Mesothelial cell of epicardium (in vitro differentiated cells): Measurements from ENCODE around the gene NCOR1. TPM values are rescaled to one million over a fixed set of nuclear protein-coding genes. Genes with fewer than 3 reads are reported as not detected.

ENCODE experiments used
- DNase-seq, 2 experiments: peaks; one replicate each; pipeline ENCODE4 v3.0.0; 2021; ENCODE audit warnings: low spot score in 2 of 2; ENCODE audit not compliant: unreplicated experiment in 2 of 2
- H3K27ac Mint-ChIP-seq: 2 replicates; pipeline ENCODE4 v1.8.0; 2021; ENCODE audit warnings: mixed read lengths
- H3K27me3 Mint-ChIP-seq: 2 replicates; pipeline ENCODE4 v1.8.0; 2021; ENCODE audit warnings: low read depth, mixed read lengths
- H3K36me3 Mint-ChIP-seq: 2 replicates; pipeline ENCODE4 v1.8.0; 2021; ENCODE audit warnings: mixed read lengths
- H3K4me1 Mint-ChIP-seq: 2 replicates; pipeline ENCODE4 v1.8.0; 2021; ENCODE audit warnings: mixed read lengths
- H3K4me3 Mint-ChIP-seq: 2 replicates; pipeline ENCODE4 v1.8.0; 2021; ENCODE audit warnings: mild to moderate bottlenecking, moderate library complexity, mixed read lengths
- H3K9me3 Mint-ChIP-seq: 2 replicates; pipeline ENCODE4 v1.8.0; 2021; ENCODE audit warnings: mixed read lengths
- total RNA-seq: library from RNA; stranded (reverse); gene quantifications from 3 replicates; pipeline ENCODE4 v1.2.1, GENCODE V29; 2021
- TF ChIP-seq, protein P1 (sequence below): fragments of 200-600 bp; sonication (generic); IDR thresholded peaks from one replicate; pipeline ENCODE4 v1.5.0; 2021; ENCODE audit warnings: antibody characterized with exemption; ENCODE audit not compliant: unreplicated experiment

Gene NCOR1
- total RNA-seq, 1 donor from 2014 or later = 142 TPM

DNA sequence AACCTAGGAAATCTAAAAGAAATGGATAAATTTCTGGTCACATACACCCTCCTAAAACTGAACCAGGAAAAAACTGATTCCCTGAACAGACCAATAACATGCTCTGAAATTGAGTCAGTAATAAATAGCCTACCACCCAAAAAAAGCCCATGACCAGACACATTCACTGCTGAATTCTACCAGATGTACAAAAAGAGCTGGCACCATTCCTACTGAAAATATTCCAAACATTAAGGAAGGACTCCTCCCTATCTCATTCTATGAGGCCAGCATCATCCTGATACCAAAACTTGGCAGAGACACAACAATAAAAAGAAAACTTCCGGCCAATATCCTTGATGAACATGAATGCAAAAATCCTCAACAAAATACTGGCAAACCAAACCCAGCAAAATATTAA is 162.8 kb downstream of the NCOR1 start:
- Mint-ChIP-seq H3K36me3 (peaks cover 53% of the 10 kb centered on the region), H3K27me3 (no peaks in the 10 kb centered on the region), H3K27ac (no peak overlapping the region), H3K9me3 (peaks cover 34% of the 10 kb centered on the region), H3K4me3 (no peak overlapping the region), H3K4me1 (no peaks in the 10 kb centered on the region)
- TF ChIP-seq, protein P1, sequence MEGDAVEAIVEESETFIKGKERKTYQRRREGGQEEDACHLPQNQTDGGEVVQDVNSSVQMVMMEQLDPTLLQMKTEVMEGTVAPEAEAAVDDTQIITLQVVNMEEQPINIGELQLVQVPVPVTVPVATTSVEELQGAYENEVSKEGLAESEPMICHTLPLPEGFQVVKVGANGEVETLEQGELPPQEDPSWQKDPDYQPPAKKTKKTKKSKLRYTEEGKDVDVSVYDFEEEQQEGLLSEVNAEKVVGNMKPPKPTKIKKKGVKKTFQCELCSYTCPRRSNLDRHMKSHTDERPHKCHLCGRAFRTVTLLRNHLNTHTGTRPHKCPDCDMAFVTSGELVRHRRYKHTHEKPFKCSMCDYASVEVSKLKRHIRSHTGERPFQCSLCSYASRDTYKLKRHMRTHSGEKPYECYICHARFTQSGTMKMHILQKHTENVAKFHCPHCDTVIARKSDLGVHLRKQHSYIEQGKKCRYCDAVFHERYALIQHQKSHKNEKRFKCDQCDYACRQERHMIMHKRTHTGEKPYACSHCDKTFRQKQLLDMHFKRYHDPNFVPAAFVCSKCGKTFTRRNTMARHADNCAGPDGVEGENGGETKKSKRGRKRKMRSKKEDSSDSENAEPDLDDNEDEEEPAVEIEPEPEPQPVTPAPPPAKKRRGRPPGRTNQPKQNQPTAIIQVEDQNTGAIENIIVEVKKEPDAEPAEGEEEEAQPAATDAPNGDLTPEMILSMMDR = no peak
- no peak for DNase-seq

DNA sequence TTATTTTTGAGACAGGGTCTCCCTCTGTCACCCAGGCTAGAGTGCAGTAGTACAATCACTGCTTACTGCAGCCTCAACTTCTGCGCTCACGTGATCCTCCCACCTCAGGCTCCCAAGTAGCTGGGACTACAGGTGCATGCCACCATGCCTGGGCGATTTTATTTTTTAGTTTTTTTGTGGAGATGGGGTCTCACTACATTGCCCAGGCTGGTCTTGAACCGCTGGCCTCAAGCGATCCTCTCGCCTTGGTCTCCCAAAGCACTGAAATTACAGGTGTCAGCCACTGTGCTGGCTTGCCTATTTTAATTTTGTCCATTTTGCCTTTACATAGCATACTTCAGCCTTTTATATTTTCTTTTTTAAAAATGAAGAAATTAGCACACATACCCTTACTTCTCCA is 164.5 kb downstream of the NCOR1 start:
- Mint-ChIP-seq H3K36me3 (peaks cover 55% of the 10 kb centered on the region), H3K27ac (no peak overlapping the region), H3K27me3 (no peaks in the 10 kb centered on the region), H3K4me1 (no peaks in the 10 kb centered on the region), H3K4me3 (no peak overlapping the region), H3K9me3 (peaks cover 34% of the 10 kb centered on the region)
- DNase-seq = no peak
- TF ChIP-seq, protein P1 = no peak

DNA sequence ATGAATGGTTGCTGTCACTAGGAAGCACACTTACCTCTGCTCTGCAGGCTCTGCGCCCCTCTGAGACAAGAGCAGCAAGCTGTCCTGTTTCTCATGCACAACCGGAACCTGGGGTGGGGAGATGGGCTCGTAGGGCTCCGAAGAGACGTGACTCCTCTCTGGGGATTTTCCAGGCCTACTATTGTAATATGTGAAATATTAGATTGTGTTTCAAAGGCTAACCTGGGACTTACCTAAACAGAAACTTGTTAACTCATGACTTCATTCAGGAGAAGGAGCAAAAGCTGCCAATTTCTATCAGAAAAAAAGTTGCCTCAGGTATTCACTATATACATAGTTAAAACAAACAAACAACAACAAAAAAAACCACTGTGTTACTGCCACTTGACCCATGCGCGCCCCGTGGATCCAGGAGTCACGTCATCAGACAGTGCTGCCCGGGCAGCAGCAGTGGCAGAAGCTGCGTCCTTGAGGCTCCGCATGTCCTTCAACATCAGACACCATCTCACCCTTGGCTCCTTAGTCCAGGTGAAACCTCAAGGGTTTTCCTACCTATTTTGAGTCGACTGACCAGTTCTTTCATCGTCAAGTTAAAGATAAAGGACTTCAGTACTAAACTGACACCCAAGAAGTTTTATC is 166.4 kb downstream of the NCOR1 start:
- no peak for DNase-seq
- Mint-ChIP-seq H3K27me3 (no peaks in the 10 kb centered on the region), H3K4me3 (no peak overlapping the region), H3K9me3 (peaks cover 23% of the 10 kb centered on the region), H3K27ac (peak overlapping the region; percentile 53), H3K36me3 (peaks cover 49% of the 10 kb centered on the region), H3K4me1 (no peaks in the 10 kb centered on the region)
- TF ChIP-seq, protein P1 = no peak

DNA sequence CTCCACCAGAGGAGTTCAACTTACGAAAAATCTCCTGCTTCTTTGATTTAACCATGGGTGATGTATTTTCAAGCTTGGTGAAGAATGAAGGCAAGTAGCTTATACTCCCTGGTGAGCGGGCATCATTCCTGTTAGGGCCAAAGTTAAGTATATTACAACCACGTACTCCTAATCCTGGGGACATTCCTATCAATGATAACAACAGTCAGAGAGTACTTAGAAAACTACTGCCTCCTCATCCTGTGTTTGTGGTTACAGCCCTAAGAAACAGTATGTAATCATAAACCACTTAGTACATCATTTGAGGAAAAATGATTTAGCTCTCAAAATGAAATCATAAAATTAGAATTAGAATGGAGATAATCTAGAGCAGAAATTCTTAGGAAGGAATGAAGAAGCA is 168.4 kb downstream of the NCOR1 start:
- Mint-ChIP-seq H3K27me3 (no peaks in the 10 kb centered on the region), H3K4me1 (no peaks in the 10 kb centered on the region), H3K9me3 (peaks cover 4% of the 10 kb centered on the region), H3K27ac (no peak overlapping the region), H3K36me3 (peaks cover 39% of the 10 kb centered on the region), H3K4me3 (no peak overlapping the region)
- TF ChIP-seq, protein P1 = no peak
- no peak for DNase-seq

DNA sequence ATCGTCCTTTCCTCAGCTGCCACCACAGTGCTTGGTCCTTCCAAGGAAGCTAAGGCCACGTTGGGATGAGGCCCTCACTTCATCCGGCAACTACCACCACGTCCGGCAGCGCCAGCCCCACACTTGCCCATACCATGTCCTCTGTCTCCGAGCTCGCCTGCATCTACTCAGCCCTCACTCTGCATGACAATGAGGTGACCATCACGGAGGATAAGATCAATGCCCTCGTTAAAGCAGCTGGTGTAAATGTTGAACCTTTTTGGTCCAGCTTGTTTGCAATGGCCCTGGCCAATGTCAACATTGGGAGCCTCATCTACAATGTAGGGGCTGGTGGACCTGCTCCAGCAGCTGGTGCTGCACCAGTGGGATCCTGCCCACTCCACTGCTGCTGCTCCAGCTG is 170.8 kb downstream of the NCOR1 start:
- H3K4me3 Mint-ChIP-seq = no peak overlapping the region
- no peak overlapping the region for H3K27ac Mint-ChIP-seq
- no peak for DNase-seq
- TF ChIP-seq, protein P1 = no peak
- H3K4me1 Mint-ChIP-seq = no peaks in the 10 kb centered on the region
- H3K27me3 Mint-ChIP-seq = no peaks in the 10 kb centered on the region
- H3K36me3 Mint-ChIP-seq = peaks cover 37% of the 10 kb centered on the region
- no peaks in the 10 kb centered on the region for H3K9me3 Mint-ChIP-seq

DNA sequence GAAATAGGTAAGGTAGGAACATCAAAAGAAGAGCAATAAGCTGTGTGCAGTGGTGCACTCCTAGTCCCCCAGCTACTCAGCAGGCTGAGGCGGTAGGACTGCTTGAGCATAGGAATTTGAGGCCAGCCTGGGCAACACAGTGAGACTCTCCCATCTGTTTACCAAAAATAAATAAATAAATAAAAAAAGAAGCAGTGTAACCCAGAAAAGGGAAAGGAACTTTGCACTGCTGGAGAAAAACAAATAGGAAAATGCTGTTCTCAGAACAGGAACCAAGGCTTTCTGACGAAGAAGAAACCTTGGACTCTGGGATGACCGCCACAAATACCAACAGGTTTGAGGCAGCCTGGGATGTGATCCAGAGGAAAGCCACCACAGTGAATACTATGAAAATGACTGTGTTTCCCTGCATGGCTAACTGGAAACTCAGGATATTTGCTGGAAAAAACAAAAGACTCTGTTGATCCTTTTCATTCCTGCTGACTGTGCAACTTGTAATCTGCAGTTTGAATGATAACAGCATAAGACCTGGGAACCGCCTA is 174.6 kb downstream of the NCOR1 start:
- Mint-ChIP-seq H3K9me3 (peaks cover 5% of the 10 kb centered on the region), H3K4me1 (peaks cover 3% of the 10 kb centered on the region), H3K4me3 (no peak overlapping the region), H3K27ac (no peak overlapping the region), H3K27me3 (no peaks in the 10 kb centered on the region), H3K36me3 (peaks cover 49% of the 10 kb centered on the region)
- no peak for DNase-seq
- TF ChIP-seq, protein P1 = no peak
